Smooth muscle cell (in vitro differentiated cells): ENCODE measurements around the gene ATPAF1. TPM values are rescaled to one million over a fixed set of nuclear protein-coding genes. Genes with fewer than 3 reads are reported as not detected.

Experiments
- DNase-seq: peaks from one replicate; lab custom pipeline; 2025; ENCODE audit not compliant: unreplicated experiment; lab: John Stamatoyannopoulos, UW
- H2AFZ ChIP-seq: fragments of 200-600 bp; sonication (generic); 2 replicates; pipeline ENCODE4 v1.6.0; 2016; ENCODE audit warnings: antibody characterized with exemption, low read depth, mild to moderate bottlenecking
- H3F3A ChIP-seq: fragments of 200-600 bp; sonication (generic); 2 replicates; pipeline ENCODE4 v1.6.0; 2017; ENCODE audit warnings: antibody characterized with exemption, low read depth
- H3K27ac ChIP-seq: fragments of 200-600 bp; sonication (generic); 2 replicates; pipeline ENCODE4 v1.5.1; 2016; ENCODE audit warnings: low read depth, mild to moderate bottlenecking
- H3K27me3 ChIP-seq: fragments of 200-600 bp; sonication (generic); 2 replicates; pipeline ENCODE4 v1.6.1; 2016; ENCODE audit warnings: low read depth, mild to moderate bottlenecking
- H3K36me3 ChIP-seq: fragments of 200-600 bp; sonication (generic); 2 replicates; pipeline ENCODE4 v1.5.1; 2016; ENCODE audit warnings: low read depth
- H3K4me1 ChIP-seq: fragments of 200-600 bp; sonication (generic); 2 replicates; pipeline ENCODE4 v1.5.1; 2016; ENCODE audit warnings: low read depth
- H3K4me2 ChIP-seq: fragments of 200-600 bp; sonication (generic); 2 replicates; pipeline ENCODE4 v1.6.0; 2016; ENCODE audit warnings: mild to moderate bottlenecking
- H3K4me3 ChIP-seq: fragments of 200-600 bp; sonication (generic); 2 replicates; pipeline ENCODE4 v1.5.1; 2016; ENCODE audit warnings: mild to moderate bottlenecking
- H3K79me2 ChIP-seq: fragments of 200-600 bp; sonication (generic); 2 replicates; pipeline ENCODE4 v1.6.0; 2016; ENCODE audit warnings: low read depth, mild to moderate bottlenecking
- H3K9ac ChIP-seq: fragments of 200-600 bp; sonication (generic); 2 replicates; pipeline ENCODE4 v1.6.0; 2016; ENCODE audit warnings: low read depth
- H3K9me3 ChIP-seq: fragments of 200-600 bp; sonication (generic); replicated peaks from 2 replicates; pipeline ENCODE4 v1.5.1; 2016; ENCODE audit warnings: low read depth
- H4K20me1 ChIP-seq: fragments of 200-600 bp; sonication (generic); 2 replicates; pipeline ENCODE4 v1.6.0; 2016; ENCODE audit warnings: low read depth
- WGBS: methylation state at CpG from one replicate; pipeline ENCODE4 v1.1.7; 2016; ENCODE audit warnings: low lambda C conversion rate; 5-methylcytosine and 5-hydroxymethylcytosine counted together
- polyA plus RNA-seq: library from polyadenylated mRNA; unstranded; fragments of >200 nt; fragmentation: Nextera tagmentation; extraction: Ambion mirVana; gene quantifications from 2 replicates; pipeline ENCODE4 v1.2.1, GENCODE V29; 2016
- total RNA-seq: library from RNA; depleted of rRNA; stranded (reverse); fragments of >200 nt; gene quantifications from 2 replicates; pipeline ENCODE4 v1.2.3, GENCODE V29; 2014
- TF ChIP-seq, protein P1 (sequence below): fragments of 200-600 bp; sonication (generic); IDR thresholded peaks from 2 replicates; pipeline ENCODE4 v1.5.1; 2017; ENCODE audit warnings: borderline replicate concordance, mild to moderate bottlenecking, antibody characterized with exemption; ENCODE audit not compliant: insufficient read depth, poor library complexity, severe bottlenecking

The ATPAF1 gene
- total and polyA plus RNA-seq, 2 experiments from 2014 or later: 22.2 to 31.2 TPM

DNA sequence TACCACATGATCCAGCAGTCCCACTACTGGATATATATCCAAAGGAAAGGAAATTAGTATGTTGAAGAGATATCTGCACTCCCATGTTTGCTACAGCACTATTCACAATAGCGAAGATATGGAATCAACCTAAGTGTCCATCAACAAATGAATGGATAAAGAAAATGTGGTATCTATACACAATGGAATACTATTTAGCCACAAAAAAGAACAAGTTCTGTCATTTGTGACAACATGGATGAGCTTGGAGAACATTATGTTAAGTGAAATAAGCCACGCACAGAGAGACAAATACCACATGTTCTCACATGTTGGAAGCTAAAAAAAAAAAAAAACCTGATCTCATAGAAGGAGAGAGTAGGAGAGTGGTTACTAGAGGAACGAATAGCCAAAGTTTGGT lies 17.7 kb downstream of the ATPAF1 start:
- Histone ChIP-seq H3K9ac (no peak overlapping the region), H4K20me1 (no peaks in the 10 kb centered on the region), H3K36me3 (peaks cover 18% of the 10 kb centered on the region), H2AFZ (no peak overlapping the region), H3K4me1 (no peaks in the 10 kb centered on the region), H3K27ac (no peak overlapping the region), H3K4me3 (no peak overlapping the region), H3F3A (no peaks in the 10 kb centered on the region), H3K9me3 (no peaks in the 10 kb centered on the region), H3K27me3 (no peaks in the 10 kb centered on the region), H3K79me2 (no peaks in the 10 kb centered on the region), H3K4me2 (no peak overlapping the region)
- no peak for DNase-seq
- TF ChIP-seq, protein P1, sequence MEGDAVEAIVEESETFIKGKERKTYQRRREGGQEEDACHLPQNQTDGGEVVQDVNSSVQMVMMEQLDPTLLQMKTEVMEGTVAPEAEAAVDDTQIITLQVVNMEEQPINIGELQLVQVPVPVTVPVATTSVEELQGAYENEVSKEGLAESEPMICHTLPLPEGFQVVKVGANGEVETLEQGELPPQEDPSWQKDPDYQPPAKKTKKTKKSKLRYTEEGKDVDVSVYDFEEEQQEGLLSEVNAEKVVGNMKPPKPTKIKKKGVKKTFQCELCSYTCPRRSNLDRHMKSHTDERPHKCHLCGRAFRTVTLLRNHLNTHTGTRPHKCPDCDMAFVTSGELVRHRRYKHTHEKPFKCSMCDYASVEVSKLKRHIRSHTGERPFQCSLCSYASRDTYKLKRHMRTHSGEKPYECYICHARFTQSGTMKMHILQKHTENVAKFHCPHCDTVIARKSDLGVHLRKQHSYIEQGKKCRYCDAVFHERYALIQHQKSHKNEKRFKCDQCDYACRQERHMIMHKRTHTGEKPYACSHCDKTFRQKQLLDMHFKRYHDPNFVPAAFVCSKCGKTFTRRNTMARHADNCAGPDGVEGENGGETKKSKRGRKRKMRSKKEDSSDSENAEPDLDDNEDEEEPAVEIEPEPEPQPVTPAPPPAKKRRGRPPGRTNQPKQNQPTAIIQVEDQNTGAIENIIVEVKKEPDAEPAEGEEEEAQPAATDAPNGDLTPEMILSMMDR: no peak
- WGBS: 98% methylated on average over 3 of the region's 3 CpGs

DNA sequence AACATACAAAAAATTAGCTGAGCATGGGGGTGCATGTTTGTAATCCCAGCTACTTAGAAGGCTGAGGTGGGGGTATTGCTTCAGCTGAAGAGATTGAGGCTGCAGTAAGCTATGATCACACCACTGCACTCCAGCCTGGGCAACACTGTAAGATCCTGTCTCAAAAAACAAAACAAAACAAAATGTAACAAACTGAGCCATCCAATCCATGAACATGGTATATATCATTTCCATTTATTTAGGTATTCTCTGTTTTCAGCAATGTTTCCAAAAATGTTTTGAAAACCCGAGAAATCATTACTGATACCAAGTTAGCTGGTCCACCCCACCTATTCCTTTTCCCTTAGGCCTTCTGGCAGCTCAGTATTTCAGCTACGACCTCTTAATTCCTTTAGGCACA lies 18.4 kb downstream of the ATPAF1 start:
- 97% methylated on average over 2 of the region's 2 CpGs for WGBS

DNA sequence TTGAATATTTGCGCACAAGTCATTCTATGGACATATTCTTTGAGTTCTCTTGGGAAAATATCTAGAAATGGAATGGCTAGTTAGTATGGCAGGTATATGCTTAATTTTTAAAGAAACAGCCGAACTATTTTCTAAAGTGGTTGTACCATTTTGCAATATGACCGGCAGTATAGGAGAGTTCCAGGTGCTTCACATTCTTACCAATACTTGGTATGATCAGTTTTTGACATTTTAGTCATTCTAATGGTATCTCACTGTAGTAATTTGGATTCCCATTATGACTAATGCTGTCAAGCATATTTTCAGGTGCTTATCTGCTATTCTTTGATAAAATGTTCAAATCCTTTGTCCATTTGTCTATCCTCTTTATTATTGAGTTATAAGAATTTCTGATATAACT lies 20.6 kb downstream of the ATPAF1 start:
- WGBS: 99% methylated on average over 3 of the region's 3 CpGs
- Histone ChIP-seq H3K9ac (no peak overlapping the region), H3K27ac (no peak overlapping the region), H3K4me1 (no peaks in the 10 kb centered on the region), H4K20me1 (no peaks in the 10 kb centered on the region), H2AFZ (no peak overlapping the region), H3K27me3 (no peaks in the 10 kb centered on the region), H3K4me2 (no peak overlapping the region), H3K36me3 (peaks cover 12% of the 10 kb centered on the region), H3K4me3 (no peak overlapping the region), H3F3A (no peaks in the 10 kb centered on the region), H3K79me2 (no peaks in the 10 kb centered on the region), H3K9me3 (no peaks in the 10 kb centered on the region)
- TF ChIP-seq, protein P1: no peak
- no peak for DNase-seq

More for the DNA sequence above, 18.4 kb downstream of the ATPAF1 start:
- H3K36me3 ChIP-seq: peaks cover 14% of the 10 kb centered on the region
- no peak overlapping the region for H3K4me3 ChIP-seq
- H3K27ac ChIP-seq: no peak overlapping the region
- H3K27me3 ChIP-seq: no peaks in the 10 kb centered on the region
- no peaks in the 10 kb centered on the region for H3K4me1 ChIP-seq
- H4K20me1 ChIP-seq: no peaks in the 10 kb centered on the region
- TF ChIP-seq, protein P1: no peak
- no peaks in the 10 kb centered on the region for H3F3A ChIP-seq
- DNase-seq: no peak
- H3K79me2 ChIP-seq: no peaks in the 10 kb centered on the region
- no peaks in the 10 kb centered on the region for H3K9me3 ChIP-seq
- no peak overlapping the region for H3K4me2 ChIP-seq
- H2AFZ ChIP-seq: no peak overlapping the region
- H3K9ac ChIP-seq: no peak overlapping the region

DNA sequence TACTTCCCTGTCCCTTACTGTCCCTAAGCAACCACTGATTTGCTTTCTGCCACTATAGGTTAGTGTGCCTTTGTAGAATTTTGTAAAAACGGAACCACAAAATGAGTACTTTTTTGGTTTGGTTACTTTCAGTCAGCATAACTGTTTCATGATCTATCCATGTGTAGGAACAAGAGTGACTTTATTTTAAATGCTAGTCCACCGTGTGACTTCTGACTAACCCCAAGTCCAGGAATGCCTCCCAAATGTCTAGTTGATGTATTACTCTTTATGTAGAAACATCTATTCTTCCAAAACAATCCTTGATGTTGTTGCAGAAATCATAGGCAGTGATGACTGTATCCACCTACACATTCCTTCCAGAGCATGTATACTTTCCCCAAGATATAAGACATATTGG lies 21.3 kb downstream of the ATPAF1 start:
- Histone ChIP-seq H2AFZ (no peak overlapping the region), H3F3A (no peaks in the 10 kb centered on the region), H3K9ac (no peak overlapping the region), H4K20me1 (no peaks in the 10 kb centered on the region), H3K4me1 (no peaks in the 10 kb centered on the region), H3K27ac (no peak overlapping the region), H3K27me3 (no peaks in the 10 kb centered on the region), H3K79me2 (no peaks in the 10 kb centered on the region), H3K4me2 (no peak overlapping the region), H3K4me3 (no peak overlapping the region), H3K9me3 (no peaks in the 10 kb centered on the region), H3K36me3 (peaks cover 12% of the 10 kb centered on the region)
- no peak for DNase-seq
- TF ChIP-seq, protein P1: no peak
- 90% methylated on average over 2 of the region's 2 CpGs for WGBS
